GM21423 (cell line): ENCODE results near the gene SALL4.
"Not testable (repeated sequence)": the region's sequence is repeated elsewhere in the genome, so short reads cannot be mapped to it uniquely, and the experiment has no call there.

Experiments
- ATAC-seq: cut with Tn5 transposase; IDR thresholded peaks from one replicate; pipeline ENCODE4 v1.9.1; 2021; ENCODE audit warnings: mild to moderate bottlenecking, moderate library complexity; ENCODE audit not compliant: unreplicated experiment

Gene SALL4

DNA sequence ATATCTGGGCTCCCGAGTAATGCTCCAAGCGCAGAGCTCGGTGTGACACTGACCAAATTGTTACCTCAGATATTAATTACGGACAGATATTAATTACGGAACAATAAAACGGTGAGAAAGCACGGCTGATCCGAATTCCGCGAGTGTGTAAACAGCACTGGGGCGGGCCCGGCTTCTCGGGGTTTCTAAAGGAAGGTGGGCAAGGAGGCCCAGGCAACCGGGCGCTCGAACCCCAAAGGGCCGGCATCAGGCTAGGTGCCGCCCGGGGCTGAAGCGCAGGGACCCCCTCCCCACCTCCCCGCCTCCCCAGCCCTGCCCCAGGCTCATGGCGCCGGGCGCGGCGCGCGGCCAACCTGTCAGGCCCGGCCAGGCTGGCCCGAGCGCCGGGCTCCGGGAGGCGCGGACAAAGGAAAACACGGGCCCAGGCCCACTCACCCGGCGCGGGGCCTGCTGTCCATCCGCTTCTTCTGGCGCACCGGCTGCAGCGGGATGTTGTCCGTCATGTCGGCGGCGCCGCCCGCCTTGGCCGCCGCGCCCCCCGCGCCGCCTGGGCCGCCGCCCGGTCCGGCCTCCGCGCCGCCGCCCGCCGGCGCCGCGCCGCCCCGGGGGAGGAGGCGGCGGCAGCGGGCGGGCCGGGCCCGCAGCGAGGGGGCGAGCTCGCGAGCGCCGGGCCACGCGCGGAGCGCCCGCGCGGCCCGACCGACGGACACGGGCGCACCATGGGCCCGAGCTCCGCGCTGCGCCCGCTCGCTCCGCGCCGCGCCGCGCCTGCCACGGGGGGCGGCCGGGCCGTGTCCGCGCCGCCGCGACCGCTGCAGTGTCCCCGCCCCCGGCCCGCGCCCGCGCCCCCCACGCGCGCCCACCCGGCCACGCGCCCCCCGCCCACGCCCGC is 34.2 kb downstream of the SALL4 start, which contains the start of gene ATP9A:
ATP9A (minus strand) TSS at position 524 of the 892 bp plus-strand sequence; CDS start at position 503, 21 bp downstream.
- no peak for ATAC-seq

- ATAC-seq = no peak
Measured at GRCh38 chr20:51766994-51767866, 35.1 kb downstream of the SALL4 start.

- ATAC-seq = not testable (repeated sequence)
Measured at GRCh38 chr20:51765381-51765780, 36.9 kb downstream of the SALL4 start.

DNA sequence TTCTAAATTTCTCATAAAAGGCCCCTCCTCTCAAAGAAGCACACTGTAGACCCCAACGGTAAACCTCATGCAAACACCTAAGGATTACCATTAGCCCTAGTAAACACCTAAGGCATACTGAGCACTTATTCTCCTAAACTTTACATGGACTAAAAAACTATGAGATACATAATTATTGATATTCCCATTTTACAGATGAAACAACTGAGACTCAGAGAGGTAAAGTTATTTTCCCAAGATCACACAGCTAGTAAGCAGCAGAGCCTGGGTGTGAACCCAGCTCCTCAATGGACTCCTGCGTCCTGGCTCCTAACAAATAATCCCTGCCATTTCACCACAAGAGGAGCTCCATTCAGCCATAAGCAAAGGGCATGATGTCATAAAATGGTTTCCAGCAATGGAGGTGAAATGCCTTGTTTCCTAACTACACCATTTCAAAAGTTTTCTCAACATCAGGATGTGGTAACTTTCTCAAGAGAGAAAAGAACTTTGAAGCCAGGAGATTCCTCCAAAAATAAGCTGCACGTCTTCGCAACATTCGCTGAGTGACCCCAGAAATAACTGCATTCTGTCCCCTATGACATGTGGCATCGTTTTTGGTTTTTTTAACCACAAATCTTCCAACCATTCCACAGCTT is 38.2 kb downstream of the SALL4 start:
- ATAC-seq = no peak

DNA sequence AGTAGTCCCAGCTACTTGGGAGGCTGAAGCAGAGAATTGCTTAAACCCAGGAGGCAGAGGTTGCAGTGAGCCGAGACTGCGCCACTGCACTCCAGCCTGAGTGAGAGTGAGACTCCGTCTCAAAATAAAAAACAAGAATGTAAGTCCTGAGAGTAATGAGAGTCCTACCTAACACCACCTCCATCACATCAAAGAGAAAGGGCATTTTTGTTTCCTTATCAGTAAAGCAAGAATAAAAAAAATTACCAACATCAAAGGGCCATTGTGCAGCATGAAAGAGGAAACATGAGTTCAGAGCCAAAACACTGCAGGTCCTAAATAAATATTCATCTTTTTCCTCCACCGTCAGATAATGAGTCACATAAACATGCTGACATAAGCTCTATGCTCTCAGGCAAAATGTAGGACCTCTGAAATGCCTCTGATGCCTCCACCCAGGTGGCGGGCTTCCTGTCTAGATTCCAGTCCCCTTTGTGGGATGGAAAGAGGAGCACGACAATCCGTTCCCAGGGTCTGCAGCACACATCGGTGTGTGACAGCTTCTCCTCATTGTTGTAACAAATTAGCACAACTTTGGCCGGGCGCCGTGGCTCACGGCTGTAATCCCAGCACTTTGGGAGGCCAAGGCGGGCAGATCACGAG is 41.3 kb downstream of the SALL4 start:
- ATAC-seq = no peak

GRCh38 chr20:51759769-51760510 is 42.4 kb downstream of the SALL4 start:
- ATAC-seq = no peak

GRCh38 chr20:51758978-51759544 is 43.3 kb downstream of the SALL4 start:
- no peak for ATAC-seq

GRCh38 chr20:51757226-51757625 is 45.1 kb downstream of the SALL4 start:
- ATAC-seq = no peak

GRCh38 chr20:51756653-51757052 is 45.7 kb downstream of the SALL4 start:
- ATAC-seq = no peak

- not testable (repeated sequence) for ATAC-seq
Measured at GRCh38 chr20:51753220-51753619, 49.1 kb downstream of the SALL4 start.

DNA sequence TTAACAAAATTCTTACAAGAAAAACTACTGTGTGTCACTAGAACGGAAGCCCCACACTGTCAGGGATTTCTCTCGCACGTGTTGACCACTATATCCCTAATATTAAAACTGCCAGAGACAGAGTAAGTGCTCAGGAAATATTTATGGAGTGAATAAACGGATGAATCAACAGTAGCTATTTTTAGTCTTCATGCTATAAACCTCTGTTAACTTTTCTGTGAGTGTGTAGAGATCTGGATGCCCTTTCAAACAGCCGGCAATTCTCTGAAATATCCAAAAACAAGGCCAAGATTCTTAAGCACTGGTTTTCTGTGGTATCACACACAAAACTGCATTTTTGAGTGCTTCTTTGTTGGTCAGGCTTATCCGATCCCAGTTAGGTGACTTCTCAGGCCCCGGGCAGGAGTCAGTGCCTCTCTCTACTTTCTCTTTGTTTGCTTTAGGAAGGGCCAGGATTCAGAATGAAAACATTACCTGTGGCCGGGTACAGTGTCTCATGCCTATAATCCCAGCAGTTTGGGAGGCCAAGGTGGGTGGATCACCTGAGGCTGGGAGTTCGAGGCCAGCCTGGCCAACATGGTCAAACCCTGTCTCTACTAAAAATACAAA is 49.9 kb downstream of the SALL4 start:
- ATAC-seq = no peak

- ATAC-seq = no peak
Measured at GRCh38 chr20:51750770-51751388, 51.4 kb downstream of the SALL4 start.

DNA sequence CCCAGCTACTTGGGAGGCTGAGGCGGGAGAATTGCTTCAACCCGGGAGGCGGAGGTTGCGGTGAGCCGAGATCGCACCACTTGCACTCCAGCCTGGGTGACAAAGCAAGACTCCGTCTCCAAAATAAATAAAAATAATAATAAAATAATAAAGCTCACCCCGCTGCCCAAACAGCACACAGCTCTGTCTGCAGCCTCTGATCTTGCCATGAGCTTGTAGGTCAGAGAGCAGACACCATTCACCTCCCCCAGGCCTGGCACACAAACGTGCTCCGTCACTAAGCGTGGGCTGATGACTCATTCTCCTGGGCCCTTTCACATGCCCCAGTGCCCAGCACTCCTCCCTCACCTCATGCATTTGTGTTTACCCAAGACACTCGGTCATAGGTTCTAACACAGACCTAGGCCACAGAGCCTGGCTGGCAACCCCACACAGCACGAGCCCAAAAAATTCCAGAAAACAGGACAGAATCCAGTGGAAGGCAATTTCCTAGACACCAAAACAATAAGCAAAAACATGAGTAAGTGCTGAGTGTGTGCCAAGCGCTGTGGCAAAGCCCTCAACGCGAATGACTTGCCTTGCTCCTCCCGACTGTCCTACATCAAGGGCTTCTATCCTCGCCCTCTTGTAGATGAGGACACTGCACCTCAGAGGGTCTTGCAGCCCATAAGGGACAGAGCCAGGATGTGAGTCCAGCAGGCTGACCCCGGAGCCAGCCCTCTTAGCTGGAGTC is 52.1 kb downstream of the SALL4 start:
- ATAC-seq = no peak

GRCh38 chr20:51749674-51750036 is 52.7 kb downstream of the SALL4 start:
- ATAC-seq = no peak

- ATAC-seq = no peak
Measured at GRCh38 chr20:51747182-51747911, 55.0 kb downstream of the SALL4 start.

GRCh38 chr20:51745804-51746203 is 56.5 kb downstream of the SALL4 start:
- no peak for ATAC-seq

- ATAC-seq = no peak
Measured at GRCh38 chr20:51740838-51741237, 61.5 kb downstream of the SALL4 start.
